ENCODE data around the gene KDR. TPM values are rescaled to one million over a fixed set of nuclear protein-coding genes. Genes with fewer than 3 reads are reported as not detected.

Gene KDR
- total RNA-seq, 1 donor from 2014 or later: 2.7 TPM

- Mint-ChIP-seq H3K4me1 (peaks cover 2% of the 10 kb centered on the region), H3K27me3 (ENCODE audit: insufficient read depth, low read depth) (peaks cover 2% of the 10 kb centered on the region), H3K36me3 (no peaks in the 10 kb centered on the region), H3K9me3 (no peaks in the 10 kb centered on the region), H3K27ac (no peak overlapping the region), H3K4me3 (no peak overlapping the region)
- no peak overlapping the region for H3K9ac ChIP-seq
- H3K4me3 ChIP-seq: no peak overlapping the region
- H3K4me2 ChIP-seq: no peak overlapping the region
- H3K4me1 ChIP-seq: no peaks in the 10 kb centered on the region
- no peaks in the 10 kb centered on the region for H3K36me3 ChIP-seq
- no peaks in the 10 kb centered on the region for H4K20me1 ChIP-seq (ENCODE audit: low read depth)
- no peaks in the 10 kb centered on the region for H3F3A ChIP-seq (ENCODE audit: low read depth)
- no peak overlapping the region for H3K27ac ChIP-seq
- no peak for DNase-seq (ENCODE audit: low spot score)
- H3K27me3 ChIP-seq: no peaks in the 10 kb centered on the region
- H3K79me2 ChIP-seq (ENCODE audit: low read depth): no peaks in the 10 kb centered on the region
- no peaks in the 10 kb centered on the region for H3K9me3 ChIP-seq (ENCODE audit: low read depth)
- TF ChIP-seq EZH2phosphoT487 (IDR thresholded peaks at IDR 0.05): no peak
- no peak for TF ChIP-seq EZH2 (IDR thresholded peaks at IDR 0.05)
- TF ChIP-seq CTCF (IDR thresholded peaks at IDR 0.05): no peak
- H2AFZ ChIP-seq (replicated peaks): no peak overlapping the region
Observed at GRCh38 chr4:55154933-55155332, 29.5 kb upstream of the KDR start.

- no peak for DNase-seq (ENCODE audit: low spot score)
- peak overlapping the region; percentile 53 for H2AFZ ChIP-seq (replicated peaks)
- no peaks in the 10 kb centered on the region for H4K20me1 ChIP-seq (ENCODE audit: low read depth)
- no peaks in the 10 kb centered on the region for H3K79me2 ChIP-seq (ENCODE audit: low read depth)
- H3K4me3 ChIP-seq: no peak overlapping the region
- no peaks in the 10 kb centered on the region for H3K4me1 ChIP-seq
- H3K36me3 ChIP-seq: no peaks in the 10 kb centered on the region
- H3K36me3 Mint-ChIP-seq: no peaks in the 10 kb centered on the region
- peaks cover under 1% of the 10 kb centered on the region for H3K27me3 Mint-ChIP-seq (ENCODE audit: insufficient read depth, low read depth)
- H3K9me3 ChIP-seq (ENCODE audit: low read depth): no peaks in the 10 kb centered on the region
- H3K4me2 ChIP-seq: no peak overlapping the region
- H3K27ac Mint-ChIP-seq: no peak overlapping the region
- no peak overlapping the region for H3K4me3 Mint-ChIP-seq
- no peak overlapping the region for H3K27ac ChIP-seq
- H3K9me3 Mint-ChIP-seq: no peaks in the 10 kb centered on the region
- no peaks in the 10 kb centered on the region for H3F3A ChIP-seq (ENCODE audit: low read depth)
- H3K27me3 ChIP-seq: no peaks in the 10 kb centered on the region
- no peak overlapping the region for H3K9ac ChIP-seq
- TF ChIP-seq CTCF (IDR thresholded peaks at IDR 0.05) (no peak), EZH2 (IDR thresholded peaks at IDR 0.05) (no peak), EZH2phosphoT487 (IDR thresholded peaks at IDR 0.05) (no peak)
- no peaks in the 10 kb centered on the region for H3K4me1 Mint-ChIP-seq
Observed at GRCh38 chr4:55154290-55154880, 29.0 kb upstream of the KDR start.

- no peak overlapping the region for H3K4me3 Mint-ChIP-seq
- no peaks in the 10 kb centered on the region for H3K36me3 Mint-ChIP-seq
- no peaks in the 10 kb centered on the region for H4K20me1 ChIP-seq (ENCODE audit: low read depth)
- H3K9me3 Mint-ChIP-seq: peaks cover 2% of the 10 kb centered on the region
- no peak overlapping the region for H3K27ac Mint-ChIP-seq
- H3K9ac ChIP-seq: no peak overlapping the region
- no peak for DNase-seq (ENCODE audit: low spot score)
- no peak overlapping the region for H3K27ac ChIP-seq
- no peaks in the 10 kb centered on the region for H3K9me3 ChIP-seq (ENCODE audit: low read depth)
- H3K4me1 ChIP-seq: no peaks in the 10 kb centered on the region
- H3K36me3 ChIP-seq: no peaks in the 10 kb centered on the region
- H3K4me3 ChIP-seq: no peak overlapping the region
- H3F3A ChIP-seq (ENCODE audit: low read depth): no peaks in the 10 kb centered on the region
- no peaks in the 10 kb centered on the region for H3K27me3 ChIP-seq
- H3K4me2 ChIP-seq: no peak overlapping the region
- H2AFZ ChIP-seq (replicated peaks): no peak overlapping the region
- no peaks in the 10 kb centered on the region for H3K79me2 ChIP-seq (ENCODE audit: low read depth)
- H3K4me1 Mint-ChIP-seq: no peaks in the 10 kb centered on the region
- no peaks in the 10 kb centered on the region for H3K27me3 Mint-ChIP-seq (ENCODE audit: insufficient read depth, low read depth)
- TF ChIP-seq EZH2 (IDR thresholded peaks at IDR 0.05) (no peak), EZH2phosphoT487 (IDR thresholded peaks at IDR 0.05) (no peak), CTCF (IDR thresholded peaks at IDR 0.05) (no peak)
Observed at GRCh38 chr4:55143858-55144257, 18.5 kb upstream of the KDR start.

All from neural progenitor cell (in vitro differentiated cells).